Measurements from ENCODE around the gene OR2K2.
"Not testable (repeated sequence)": the region's sequence is repeated elsewhere in the genome, so short reads cannot be mapped to it uniquely, and the experiment has no call there.

Gene OR2K2, protein sequence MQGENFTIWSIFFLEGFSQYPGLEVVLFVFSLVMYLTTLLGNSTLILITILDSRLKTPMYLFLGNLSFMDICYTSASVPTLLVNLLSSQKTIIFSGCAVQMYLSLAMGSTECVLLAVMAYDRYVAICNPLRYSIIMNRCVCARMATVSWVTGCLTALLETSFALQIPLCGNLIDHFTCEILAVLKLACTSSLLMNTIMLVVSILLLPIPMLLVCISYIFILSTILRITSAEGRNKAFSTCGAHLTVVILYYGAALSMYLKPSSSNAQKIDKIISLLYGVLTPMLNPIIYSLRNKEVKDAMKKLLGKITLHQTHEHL

DNA sequence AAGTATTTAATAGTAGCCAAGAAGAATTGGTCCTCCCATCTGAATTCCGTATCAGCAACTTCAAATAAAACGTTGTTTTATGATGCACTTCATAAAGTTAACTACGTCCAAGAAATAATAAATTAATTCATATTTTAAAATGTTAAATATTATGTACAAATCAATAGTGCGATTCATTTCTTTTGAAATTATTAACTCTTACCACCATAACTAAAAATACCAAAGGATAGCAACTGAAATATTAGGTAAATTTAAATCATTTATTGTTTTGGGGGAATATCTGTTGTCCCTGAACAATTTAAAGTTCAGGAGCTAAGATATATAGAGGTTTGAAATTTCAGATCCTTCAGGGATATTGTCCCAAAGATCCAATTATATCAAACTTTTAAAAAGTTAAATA, at the start of gene OR2K2:
TSS of gene OR2K2 (minus strand) at position 101 of the 400 bp plus-strand sequence. CDS start 1,791 bp downstream, outside the sequence.
- DNase-seq, result no peak

DNA sequence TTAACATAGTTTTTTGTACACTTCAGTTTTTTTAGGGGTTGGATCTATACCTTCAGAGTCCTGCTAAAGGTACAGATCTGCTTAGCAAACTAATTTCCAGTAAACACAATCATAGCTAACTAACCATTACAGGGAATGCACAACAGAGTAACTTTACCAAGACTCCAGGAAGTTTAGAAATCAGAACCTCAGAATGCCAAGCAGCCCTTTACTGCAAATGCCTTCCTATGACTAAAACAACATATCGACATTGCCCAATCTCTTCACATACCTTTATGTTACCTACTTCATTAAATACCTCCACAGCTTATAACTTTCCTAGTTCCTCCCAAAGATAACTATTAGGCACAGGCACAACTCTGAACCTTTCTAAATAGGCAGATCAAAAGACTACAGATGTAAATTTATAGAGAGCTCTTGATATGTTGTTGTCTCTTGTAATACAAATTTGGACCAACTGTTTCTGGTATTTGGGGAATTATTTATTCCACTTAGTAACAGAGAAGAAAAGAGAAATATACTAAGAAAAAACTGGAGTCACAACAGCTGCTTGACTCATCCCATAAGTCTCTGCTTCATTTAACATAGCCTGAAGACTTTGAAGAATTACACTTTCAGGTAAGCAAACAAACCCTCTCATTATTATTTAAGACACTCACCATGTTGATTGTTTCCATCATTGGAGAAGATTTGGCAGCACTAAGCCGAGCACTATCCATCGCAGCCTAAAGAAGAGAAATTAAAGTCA, 46.0 kb upstream of the OR2K2 start:
- no peak for DNase-seq

DNA sequence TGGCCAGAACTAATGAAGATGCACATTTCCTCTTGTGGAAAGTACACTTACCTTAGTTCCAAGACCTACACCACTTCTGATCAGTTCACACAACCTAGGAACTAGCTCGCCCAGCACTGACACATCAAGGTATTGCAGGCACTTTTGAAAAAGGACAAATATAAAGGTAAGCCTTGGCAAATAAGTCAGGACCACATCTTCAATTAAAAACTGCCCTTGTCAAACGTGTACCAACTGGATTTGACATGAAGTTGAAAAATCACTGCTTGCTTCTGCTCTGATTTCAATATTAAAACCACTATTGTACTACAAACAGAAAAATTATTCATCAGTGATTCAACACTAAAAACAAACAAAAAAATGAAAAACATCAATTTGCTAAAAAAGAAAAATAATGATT, 45.0 kb upstream of the OR2K2 start:
- no peak for DNase-seq

DNA sequence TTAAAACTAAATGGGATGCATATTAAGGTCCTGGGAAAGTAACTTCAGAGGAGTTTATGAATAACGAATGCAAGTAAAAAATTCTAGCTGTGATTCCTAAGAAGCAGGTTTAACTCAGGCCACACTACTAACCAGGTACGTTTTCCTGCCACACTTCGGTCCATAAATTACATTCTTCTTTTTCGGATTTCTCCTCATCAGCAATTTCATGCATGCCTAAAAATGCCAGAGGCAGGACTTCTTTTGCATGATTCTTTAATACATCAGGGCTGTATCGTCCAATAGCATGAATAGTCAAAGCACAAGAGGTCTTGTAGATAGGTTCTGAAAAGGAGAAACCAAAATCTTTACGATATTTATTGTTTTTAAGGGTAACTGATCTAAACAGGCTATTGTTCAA, 42.3 kb upstream of the OR2K2 start:
- no peak for DNase-seq

DNA sequence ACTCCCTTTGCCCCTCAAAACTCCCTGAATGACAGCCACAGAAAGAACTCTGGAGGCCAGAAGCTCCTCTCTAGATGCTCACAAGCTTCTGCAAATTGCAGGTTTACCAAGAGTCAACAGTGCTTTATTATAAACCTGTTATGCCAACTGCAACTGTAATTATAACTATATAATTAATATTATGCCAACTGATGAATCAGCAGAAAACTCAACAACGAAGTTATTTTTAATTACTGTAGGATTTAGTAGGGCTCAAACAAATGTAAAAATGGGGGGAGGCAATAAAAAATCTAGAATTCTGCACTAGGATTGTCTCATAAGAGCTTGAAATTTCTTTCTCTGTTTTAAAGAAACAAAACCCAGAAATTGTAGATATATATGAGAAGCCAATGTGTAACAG, 37.0 kb upstream of the OR2K2 start:
- DNase-seq, result no peak

DNA sequence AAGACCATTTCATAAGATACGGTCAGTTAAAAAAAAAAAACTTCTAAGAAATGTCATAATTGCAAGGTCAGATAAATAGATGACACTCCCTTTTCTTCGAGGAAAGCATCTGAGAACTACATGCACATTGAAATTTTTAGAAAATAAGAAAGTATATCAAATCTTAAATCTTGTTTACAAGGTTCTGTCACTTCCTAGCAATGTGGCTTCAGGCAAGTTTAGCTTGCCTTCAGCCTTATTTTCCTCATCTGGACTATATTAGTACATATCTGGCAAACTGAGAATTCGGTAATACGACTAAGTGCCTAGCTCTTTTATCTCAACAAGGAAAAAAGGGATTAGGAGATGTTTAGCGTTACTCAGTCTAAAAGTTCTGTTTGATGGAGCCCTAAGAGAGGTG, 32.5 kb upstream of the OR2K2 start:
- DNase-seq, result no peak

DNA sequence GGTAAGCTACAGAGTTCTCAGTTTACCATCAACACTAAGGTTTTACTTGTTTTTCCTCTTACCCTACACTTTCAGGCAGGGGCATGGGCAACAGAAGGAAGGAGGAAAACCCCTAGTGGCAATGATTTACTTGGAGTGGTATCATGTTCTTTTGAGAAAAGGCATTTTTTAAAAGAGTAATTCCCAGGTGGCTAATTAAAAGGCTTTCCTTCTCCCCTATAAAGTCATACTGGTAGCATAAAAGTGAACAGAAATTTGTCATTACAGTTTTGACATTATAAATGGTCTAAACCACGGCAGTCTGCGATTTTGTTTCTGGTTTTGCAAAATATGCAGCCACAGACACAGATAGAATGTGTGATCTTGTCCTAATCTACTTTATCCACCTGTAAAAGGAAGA, 30.9 kb upstream of the OR2K2 start:
- DNase-seq, result no peak

DNA sequence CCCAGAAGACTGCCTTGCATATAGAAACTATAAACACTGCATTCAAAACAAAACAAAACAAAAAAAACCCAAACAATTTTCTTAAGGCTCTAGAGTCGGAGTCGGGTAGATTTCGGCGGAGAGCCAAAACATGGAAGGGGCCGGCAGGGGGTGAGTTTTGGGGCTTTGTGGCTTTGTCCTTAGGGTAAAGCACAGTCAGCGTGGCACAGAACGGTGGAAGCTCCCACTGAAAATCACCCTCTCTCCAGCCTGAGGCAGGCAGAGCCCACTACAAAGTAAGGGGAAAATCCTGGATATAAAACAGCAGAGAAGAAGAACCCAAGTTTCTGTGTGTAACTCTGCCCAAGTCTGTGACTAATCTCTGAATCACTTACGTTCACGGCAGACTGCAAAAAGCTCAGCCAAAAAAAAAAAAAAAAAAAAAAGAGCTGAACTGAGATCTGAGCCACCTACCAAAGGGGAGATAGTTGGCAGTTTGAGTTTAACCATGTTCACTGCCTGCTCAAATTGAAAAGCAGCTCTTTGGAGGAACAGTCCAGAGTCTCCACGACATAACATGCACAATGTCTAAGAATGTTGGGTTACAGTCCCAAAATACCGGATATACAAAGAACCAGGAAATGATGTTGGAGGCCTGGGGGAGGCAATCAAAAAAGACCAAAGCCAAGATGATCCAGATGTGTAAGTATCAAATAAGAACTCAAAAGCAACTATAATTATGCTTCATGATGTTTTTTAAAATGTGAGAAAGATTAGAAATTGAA, 26.6 kb upstream of the OR2K2 start:
- no peak for DNase-seq

DNA sequence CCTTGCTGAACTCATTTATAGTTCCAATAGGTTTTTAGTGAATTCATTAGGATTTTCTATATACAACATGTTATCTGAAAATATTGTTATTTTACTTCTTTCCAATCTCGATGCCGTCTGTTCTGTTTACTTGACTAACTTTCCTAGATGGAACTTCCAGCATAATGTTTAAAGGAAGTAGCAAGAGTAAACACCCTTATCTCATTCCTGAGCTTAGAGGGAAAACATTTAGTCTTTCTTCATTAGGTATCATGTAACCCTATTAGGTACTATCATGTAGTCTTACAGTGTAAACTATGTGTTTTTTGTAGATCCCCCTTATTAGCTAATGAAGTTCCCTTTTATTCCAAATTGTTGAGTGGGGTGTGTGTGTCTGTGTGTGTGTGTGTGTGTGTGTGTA, 22.5 kb upstream of the OR2K2 start:
- no peak for DNase-seq

DNA sequence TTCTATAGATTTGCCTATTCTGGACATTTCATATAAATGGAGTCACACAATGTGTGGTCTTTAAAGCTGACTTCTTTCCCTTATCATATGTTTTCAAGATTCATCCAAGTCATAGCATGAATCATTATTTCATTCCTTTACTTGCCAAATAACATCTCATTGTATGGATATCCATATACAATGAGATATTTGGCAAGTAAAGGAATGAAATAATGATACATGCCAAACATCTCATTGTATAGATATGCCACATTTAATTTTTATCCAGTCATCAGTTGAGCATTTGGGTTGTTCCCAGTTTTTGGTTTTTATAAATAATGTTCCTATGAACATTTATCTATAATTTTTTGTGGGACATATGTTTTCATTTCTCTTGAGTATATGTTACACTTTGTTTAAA, 20.5 kb upstream of the OR2K2 start:
- DNase-seq, result no peak

DNA sequence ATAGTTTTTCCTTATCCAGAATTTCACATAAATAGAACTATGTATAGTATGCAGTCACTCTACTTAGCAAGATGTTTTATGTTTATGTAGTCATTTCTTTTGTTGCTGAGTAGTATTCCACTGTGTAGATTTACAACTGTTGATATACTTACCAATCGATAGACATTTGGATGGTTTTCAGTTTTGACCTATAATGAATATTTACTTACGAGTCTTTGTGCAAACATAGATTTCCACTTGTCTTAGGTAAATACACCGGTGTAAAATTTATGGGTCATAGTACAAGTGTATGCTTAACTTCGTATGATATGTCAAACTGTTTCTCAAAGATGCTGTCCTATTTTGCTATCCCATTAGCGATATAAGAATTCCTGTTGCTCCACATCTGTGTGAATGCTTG, 19.7 kb upstream of the OR2K2 start:
- DNase-seq, result no peak

DNA sequence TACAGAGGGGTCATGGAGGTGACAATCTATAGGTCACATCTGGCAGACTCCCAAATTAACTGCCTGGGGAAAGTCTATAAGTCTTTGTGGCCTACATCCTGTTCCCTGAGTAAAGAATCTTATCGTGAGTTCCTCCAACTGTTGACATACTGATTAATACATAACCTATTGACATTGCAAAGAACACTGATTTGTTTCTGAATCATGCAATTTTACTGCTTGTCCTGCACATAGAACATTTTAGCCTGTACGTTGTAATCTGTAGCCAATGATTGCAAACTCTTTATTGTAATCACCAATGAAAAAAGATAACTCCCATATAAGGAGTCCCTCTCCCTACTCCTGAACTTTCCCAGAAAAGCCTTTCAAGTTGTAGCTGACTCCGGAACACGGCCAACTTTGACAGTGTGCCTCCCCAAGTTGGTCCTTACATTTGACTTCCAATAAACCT, 18.8 kb upstream of the OR2K2 start:
- DNase-seq, result no peak

DNA sequence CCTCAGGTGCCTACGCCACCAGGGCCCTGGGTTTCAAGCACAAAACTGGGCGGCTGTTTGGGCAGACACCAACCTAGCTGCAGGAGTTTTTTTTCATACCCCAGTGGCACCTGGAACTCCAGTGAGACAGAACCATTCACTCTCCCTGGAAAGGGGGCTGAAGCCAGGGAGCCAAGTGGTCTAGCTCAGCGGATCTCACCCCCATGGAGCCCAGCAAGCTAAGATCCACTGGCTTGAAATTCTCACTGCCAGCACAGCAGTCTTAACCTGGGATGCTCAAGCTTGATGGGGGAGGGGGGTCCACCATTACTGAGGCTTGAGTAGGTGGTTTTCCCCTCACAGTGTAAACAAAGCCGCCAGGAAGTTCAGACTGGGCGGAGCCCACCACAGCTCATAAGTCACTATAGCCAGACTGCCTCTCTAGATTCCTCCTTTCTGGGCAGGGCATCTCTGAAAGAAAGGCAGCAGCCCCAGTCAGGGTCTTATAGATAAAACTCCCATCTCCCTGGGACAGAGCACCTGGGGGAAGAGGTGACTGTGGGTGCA, 4.4 kb upstream of the OR2K2 start:
- peak; percentile 6 for DNase-seq

DNA sequence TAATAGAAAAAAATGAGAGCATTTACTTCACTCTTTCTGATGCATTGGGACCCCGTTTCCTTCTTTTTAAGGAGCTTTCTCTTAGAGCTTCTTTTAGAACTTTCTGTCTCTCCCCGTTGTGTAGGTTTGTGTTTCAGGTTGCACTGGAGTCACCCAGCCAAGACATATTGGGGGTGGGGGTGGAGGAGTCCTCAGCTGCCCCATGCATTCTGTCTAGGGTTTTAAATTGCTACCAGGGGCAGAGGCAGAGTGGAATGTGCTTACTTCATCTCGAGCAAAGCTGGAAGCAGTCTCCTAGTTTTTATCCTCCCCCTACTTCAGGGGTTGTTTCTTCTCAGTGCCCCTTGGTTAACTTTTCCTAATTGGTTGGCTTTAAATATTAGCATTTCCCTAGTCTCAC, 9.4 kb downstream of the OR2K2 start:
- DNase-seq, result no peak

DNA sequence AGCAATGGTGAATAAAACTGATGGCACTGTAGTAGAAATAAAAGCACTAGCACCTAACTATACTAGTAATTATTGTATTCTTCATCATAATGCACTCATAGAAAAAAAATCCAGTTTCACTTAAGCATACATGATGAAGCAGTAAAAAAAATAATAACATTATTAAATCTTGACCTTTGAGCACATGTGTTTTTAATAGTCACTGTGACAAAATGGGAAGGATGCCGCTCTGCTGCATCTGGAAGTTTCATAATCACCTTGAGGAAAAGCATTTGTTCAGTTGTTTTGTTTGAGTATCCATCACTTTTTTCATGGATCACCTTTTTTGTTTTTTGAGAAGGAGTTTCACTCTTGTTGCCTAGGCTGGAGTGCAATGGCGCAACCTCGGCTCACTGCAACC, 13.2 kb downstream of the OR2K2 start:
- DNase-seq, result no peak

DNA sequence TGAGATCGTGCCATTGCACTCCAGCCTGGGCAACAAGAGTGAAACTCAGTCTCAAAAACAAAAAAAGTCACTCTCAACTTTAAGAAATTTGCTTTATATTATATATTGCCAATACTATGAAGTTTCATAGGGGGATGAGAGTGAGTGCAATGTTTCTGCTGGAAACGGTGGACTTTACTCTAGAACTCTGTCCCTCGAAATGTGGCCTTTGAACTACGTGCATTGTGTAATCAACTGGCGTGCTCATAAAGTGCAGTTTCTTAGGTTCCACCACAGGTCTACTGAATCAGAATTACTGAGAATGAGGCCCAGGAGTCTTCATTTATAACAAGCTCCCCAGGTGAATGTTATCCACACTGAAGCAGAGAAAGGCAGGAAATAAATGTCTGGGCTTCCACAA, 24.1 kb downstream of the OR2K2 start:
- no peak for DNase-seq

DNA sequence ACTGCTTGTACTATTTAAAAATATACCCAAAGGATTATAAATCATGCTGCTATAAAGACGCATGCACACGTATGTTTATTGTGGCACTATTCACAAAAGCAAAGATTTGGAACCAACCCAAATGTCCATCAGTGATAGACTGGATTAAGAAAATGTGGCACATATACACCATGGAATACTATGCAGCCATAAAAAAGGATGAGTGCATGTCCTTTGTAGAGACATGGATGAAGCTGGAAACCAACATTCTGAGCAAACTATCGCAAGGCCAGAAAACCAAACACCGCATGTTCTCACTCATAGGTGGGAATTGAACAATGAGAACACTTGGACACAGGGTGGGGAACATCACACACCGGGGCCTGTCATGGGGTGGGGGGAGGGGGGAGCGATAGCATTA, 26.0 kb downstream of the OR2K2 start:
- not testable (repeated sequence) for DNase-seq

DNA sequence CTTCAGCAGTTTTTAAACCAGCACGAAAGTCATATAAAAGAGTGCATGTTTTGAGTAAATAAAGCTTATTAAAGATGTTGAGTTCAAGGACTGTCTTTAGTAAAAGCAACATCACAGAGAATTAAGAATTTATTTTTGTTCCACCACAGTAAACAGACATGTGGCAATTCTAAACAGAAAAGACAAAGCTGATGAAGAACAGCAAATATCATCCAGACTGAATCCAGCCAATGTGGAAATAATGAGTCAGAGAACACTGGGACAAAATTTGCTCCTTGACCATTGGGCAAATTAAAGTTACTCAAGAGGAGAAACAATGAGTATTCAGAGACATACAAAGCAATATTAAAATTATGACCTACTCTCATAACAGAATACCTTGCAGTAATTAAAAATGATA, 28.8 kb downstream of the OR2K2 start:
- DNase-seq, result no peak

DNA sequence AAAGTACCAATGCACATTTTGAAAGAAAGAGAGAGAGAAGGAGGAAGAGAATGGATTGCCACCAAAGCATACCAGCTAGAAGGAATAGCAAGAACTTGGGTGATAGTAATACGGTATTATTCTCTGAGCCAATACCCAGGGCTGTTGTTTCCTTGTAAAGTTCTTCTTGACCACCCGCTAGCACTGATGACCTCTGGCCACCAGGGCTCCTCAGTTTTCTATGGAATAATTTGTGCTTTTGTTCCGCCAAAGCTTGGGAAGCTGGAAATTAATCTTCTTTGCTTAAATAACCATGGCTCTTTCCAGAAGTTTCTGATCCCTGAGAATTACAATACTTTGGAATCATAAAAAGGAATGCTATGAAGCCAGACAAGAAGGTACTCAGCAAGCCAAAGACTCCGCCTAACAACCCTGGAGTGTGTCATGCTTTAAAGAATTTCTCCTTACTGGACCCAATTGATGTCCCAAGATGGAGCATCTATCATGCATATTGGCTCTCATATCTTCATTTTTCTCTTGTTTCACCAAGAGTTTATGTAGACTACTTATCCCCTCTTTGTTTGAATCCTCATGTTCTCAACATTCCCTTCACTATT, 29.8 kb downstream of the OR2K2 start:
- peak; percentile 4 for DNase-seq

DNA sequence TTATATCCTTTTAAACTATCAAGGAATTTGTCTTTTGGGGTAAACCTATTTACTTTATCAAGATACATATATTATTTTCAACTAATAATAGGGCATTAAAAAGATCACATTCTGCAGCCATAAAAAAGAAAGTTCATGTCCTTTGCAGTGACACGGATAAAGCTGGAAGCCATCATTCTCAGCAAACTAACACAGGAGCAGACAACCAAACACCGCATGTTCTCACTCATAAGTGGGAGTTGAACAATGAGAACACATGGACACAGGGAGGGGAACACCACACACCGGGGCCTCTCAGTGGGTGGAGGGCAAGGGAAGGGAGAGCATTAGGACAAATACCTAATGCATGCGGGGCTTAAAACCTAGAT, 30.4 kb downstream of the OR2K2 start:
- DNase-seq, result not testable (repeated sequence)

DNA sequence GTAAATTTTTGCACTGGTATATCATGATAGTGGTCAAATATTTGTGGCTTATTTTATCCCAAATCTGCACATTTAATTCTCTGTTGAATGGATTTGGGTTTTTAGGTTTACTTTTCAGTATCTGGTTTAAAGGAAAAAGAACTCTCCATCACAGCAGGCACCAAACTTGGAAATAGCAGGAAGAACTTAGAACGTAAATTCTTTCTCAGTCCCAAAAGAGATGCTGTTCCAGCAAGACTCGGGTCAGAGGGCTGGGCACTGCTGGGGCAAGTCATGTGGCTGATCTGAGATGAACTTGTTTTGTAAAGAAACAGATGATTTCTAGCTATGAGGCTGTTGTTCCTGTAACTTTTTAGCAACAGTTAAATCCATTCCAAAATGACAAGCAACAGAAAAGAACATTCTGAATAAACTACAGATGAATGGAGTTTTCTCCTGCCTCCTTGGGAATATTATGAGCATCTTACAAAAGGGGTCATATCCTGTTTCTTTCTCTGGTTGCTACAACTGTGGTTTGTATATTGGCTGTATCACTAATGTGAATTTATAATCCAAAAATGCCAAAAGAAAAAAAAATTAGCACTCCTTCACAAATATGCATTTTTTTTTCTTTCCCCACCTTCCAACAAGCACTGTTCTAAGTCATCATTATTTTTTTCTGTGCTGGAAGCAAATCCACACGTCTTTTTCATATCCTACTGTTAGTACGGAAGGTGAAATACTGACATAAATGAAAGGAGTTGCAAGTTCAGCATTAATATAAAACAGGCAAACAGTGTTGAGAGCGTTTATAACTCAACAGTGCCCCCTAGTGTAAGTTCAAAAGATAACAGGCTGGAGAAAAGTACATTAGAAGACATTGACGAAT, 31.1 kb downstream of the OR2K2 start:
- peak; percentile 78 for DNase-seq

DNA sequence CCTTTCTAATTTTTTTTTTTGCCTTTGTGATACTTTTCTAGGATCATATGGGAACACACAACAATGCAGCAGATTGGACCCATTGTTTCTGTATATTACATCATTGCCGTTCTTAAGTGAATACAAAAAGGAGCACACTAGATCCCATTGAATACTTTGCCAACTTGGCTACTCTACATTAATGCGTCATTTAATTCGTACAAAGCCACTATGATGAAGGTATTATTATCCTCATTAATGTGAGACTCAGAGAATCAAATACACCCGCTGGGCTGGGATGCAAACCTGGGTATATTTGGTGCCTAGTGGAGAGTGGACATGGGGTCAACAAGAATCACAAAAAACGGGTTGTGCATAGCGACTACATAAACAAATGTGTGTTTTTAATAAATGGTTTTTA, 31.9 kb downstream of the OR2K2 start:
- no peak for DNase-seq

Measured in hematopoietic multipotent progenitor cell treated with erythropoietin and hydrocortisone succinate and interleukin-3 and kit ligand, for 4 days (in vitro differentiated cells).